HuH-7 (cell line): ENCODE results near the gene RUSC1.
"Not testable (repeated sequence)": the region's sequence is repeated elsewhere in the genome, so short reads cannot be mapped to it uniquely, and the experiment has no call there.

ENCODE experiments used
- DNase-seq: peaks from one replicate; pipeline ENCODE4 v3.0.0; 2011; ENCODE audit warnings: low spot score

Gene RUSC1, protein sequence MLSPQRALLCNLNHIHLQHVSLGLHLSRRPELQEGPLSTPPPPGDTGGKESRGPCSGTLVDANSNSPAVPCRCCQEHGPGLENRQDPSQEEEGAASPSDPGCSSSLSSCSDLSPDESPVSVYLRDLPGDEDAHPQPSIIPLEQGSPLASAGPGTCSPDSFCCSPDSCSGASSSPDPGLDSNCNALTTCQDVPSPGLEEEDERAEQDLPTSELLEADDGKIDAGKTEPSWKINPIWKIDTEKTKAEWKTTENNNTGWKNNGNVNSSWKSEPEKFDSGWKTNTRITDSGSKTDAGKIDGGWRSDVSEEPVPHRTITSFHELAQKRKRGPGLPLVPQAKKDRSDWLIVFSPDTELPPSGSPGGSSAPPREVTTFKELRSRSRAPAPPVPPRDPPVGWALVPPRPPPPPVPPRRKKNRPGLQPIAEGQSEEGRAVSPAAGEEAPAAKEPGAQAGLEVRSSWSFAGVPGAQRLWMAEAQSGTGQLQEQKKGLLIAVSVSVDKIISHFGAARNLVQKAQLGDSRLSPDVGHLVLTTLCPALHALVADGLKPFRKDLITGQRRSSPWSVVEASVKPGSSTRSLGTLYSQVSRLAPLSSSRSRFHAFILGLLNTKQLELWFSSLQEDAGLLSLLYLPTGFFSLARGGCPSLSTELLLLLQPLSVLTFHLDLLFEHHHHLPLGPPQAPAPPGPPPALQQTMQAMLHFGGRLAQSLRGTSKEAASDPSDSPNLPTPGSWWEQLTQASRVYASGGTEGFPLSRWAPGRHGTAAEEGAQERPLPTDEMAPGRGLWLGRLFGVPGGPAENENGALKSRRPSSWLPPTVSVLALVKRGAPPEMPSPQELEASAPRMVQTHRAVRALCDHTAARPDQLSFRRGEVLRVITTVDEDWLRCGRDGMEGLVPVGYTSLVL

DNA sequence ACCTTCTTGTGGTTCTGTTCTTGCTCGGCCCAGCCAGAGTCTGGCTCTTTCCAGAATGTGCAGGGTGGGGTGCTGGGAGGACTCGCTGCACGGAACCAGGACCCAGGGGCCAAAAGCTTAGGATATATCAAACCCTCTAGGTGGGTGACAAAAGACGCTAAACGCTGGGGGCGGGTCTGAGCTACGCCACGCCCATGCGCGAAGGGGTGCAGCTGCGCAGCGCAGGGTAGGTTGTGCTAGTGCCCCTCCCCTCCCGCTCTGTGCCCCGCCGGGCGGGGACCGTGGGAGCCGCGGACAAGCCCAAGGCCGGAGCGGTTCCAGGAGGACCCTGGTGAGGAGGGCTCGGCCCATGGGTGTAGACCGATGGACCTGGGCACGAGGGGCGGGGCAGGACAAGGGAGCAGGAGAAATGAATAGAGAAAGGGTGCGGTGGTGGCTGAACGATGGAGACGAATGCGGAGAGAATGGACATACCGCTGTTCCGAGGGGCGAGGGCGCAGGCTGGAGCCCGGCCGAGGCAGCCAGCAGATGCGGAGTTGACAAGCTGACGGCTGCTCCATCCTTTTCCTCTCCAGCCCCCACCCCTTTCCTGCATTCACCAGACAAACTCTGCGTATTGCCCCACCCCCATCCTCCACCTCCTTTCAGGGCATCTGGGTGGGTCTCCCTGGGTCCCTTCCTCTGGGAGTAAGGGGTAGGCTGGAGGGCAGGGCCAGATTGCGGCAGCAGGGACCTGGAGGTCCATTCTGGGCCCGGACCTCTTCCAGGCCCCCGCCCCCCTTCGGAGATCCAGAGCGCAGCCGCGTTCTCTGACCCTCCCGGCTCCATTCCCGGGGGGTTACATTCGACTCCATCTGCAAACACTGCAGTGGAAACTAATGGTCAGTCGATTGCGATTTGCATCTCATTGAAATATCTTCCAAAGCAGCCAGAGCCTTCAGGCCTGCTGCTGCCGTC, at the start of gene RUSC1:
Gene RUSC1, plus strand, starts transcription at position 234 of the 957 bp plus-strand sequence. CDS start 880 bp downstream, outside the sequence.
- DNase-seq, result no peak

DNA sequence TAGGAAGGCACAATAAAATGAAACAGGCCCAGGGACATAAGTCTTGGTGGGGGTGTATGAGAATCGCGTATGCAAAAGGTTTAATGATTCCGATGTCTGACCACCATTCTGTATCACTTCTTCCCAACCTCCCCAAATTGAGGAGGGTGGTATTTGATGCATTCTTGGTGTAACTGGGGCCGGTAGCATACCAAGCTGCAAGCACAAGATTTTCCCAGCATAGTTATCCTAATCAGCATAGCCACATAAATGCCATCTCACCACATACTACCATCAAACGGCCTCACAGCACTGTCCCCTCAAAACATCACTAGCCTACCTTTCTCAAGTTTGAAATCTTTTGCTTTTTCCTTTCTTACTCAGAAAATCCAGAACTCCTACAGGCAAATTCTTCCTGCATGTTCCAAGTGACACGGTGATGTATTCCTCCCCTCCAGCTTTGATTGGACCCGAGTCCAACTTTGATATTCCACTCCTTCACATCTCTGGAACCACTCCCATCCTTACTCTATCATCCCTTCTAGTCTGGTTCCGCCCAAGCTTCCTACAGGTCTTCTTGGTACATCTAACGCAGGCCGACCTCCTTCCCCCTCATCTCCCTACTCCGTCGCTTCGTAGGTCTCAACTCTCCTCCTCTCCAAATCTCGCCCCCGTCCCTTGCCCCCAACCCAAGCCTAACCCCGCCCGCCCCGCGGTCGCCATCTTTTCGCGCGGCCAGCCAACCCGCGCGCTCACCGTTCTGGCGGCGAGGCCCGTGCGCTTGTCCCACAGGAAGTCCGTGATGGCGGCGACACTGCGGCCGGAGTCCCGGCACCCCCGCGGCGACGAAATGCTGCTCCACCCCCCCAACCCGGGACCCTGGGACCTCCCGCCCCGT, 48.0 kb upstream of the RUSC1 start:
- peak; percentile 64 for DNase-seq

DNA sequence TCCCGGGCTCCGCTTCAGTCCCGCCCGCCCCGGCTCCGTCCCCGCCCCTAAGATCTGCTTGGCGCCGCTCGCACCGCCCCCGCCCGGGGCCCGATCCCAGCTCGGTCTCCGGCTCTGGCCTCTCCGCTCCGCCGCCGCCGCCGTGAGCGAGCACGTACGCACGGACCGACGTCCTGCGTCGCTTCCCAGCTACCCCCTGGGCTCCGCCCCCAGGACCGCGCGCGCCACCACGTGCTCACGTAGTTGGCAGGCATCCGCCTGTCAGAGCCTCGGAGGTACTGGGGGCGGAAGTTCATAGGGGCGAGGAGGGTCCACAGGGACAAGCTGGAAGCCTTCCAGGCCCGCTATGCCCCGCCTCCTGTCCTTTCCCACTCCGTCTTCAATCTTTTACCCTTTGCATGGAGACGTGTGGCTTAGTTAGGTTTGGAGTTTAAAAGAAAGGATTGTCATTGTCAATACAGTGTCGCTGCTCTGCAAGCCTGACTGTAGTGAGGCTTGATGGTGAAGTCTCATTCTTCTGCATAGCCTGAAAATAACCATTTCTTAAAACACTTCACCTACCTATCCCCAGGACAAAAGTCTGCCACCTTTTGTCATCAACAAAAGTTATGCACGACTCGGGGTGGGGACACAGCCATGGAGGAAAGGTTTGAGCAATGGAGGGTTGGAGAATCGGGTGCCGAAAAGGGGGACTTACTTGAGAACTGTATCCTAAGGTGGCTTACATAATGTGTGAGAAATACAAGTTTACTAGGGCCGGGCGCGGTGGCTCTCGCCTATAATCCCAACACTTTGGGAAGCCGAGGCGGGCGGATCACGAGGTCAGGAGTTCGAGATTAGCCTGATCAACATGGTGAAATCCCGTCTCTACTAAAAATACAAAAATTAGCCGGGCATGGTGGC, 47.1 kb upstream of the RUSC1 start, which contains the start of gene CLK2:
Gene CLK2, minus strand, starts transcription at position 162 of the 903 bp plus-strand sequence. CDS start 2,527 bp downstream, outside the sequence.
- peak; percentile 100 for DNase-seq

DNA sequence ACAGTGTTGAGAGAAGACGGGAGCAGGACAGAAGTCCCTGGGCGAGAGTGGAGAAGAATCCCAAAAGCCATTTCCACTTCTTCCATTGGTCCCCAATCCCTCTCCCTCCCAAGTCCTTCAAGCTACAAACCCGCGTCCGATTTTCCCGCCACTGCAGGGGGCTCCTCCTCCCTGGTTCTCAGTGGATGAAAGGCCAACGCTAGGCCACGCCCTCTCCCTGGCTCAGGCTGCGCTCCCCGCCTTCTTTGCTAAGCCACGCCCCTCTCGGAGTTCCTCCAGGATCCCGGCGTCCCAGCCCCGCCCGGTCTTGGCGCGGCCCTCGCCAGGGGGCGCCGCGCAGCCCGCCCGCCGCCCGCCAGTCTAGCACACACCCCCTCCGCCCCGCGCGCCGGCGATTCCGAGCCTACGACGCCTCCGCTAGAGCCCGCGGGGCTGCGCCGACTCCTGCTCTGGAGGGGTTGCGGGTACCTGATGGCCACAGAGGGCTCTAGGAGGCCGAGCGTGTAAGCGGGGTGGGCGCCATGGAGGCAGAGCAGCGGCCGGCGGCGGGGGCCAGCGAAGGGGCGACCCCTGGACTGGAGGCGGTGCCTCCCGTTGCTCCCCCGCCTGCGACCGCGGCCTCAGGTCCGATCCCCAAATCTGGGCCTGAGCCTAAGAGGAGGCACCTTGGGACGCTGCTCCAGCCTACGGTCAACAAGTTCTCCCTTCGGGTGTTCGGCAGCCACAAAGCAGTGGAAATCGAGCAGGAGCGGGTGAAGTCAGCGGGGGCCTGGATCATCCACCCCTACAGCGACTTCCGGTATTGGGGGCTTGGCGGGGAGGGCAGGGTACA, 43.4 kb upstream of the RUSC1 start, which contains the start of gene HCN3:
Gene HCN3, plus strand, starts transcription at position 394 of the 832 bp plus-strand sequence. Its CDS starts 128 bp downstream, at position 522.
- peak; percentile 99 for DNase-seq

DNA sequence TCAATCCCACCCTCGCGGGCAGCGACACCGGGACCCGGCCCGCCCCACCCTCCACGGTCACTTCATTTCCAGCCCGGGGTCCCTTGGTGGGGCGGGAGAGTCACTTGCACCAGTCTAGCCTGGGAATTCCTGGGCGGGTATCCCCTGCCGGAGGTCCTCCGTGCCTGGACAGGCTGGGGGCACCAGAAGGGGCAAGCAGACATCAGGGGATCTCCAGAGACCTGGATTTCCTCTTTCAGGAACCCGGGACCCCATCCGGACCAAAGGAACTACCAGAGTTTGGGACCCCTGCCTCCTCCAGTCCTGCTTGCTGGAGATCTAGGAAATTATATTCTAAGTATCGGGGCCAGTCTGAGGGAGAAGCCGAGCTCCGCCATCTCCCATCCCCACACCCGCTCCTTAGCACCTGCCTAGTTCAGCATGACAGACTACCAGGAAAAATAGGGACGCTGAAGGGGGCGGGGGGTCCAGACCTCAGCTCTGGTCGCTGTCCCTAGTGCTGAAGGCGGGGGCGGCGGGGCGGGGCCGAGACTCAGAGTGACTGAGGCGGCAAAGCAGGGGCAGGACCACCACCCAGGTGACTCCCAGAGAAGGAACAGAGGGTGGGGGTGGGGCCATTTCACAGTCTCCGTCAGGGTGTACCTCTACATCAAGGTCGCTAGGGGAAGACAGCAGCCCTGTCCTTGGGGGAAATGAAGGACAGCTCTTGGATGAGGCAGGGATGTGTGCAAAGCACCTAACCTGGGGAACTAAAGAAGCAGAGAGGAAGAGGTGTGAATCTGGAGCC, 42.6 kb upstream of the RUSC1 start:
- DNase-seq, result peak; percentile 92

DNA sequence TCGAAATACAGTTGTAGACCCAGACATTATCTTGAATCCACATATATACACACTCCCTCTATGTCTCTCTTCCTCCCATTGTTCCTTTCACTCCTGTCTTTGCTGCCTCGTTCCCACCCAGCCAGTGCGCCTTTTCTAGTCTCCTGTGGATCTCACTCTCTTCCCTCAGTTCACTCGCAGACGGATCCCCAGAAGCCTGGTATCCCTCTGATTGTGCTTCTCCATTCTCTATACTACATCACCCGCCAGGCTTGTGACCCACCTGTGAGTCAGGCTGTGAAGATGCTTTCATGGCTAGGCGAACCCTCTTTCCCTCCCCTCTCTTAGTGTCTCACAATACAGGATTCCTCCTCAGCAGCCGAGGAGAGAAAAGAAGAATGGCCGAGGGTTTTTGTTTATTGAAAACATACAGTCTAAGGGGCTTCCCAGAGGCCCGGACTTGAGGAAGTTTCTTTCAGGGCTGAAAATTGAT, 42.0 kb upstream of the RUSC1 start:
- no peak for DNase-seq

DNA sequence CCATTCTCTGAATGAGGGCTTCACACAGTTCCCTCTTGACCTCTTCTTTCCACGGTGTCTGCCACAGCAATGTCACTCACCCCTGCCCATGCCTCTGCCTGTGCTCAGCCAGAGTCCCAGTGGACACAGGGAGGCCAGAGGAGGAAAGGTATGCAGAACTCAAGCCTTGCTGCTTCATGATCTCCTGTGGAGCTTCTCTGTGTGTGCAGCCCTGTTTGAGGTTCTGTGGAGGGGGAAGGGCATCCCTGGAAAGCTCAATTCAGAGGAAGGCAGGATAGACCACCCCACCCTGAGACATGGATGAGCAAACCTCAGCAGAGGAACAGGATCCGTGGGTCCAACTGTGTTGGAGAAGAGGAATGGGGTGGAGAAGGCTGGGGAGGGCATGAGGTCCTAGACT, 41.4 kb upstream of the RUSC1 start:
- DNase-seq, result no peak

DNA sequence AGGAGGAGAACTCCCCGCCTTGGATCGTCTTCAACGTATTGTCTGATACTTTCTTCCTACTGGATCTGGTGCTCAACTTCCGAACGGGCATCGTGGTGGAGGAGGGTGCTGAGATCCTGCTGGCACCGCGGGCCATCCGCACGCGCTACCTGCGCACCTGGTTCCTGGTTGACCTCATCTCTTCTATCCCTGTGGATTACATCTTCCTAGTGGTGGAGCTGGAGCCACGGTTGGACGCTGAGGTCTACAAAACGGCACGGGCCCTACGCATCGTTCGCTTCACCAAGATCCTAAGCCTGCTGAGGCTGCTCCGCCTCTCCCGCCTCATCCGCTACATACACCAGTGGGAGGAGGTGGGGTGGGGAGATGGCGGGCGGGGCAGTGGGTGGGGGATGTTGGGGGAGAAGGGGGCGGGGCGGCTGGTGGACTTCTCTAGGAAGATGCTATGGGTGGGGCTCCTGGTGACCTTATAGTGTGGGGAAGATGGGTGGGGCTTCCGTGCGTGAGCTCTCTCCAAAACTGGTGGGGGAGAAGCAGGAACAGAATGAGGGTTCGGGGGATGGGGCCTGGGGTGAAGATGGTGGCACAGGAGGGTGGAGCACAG, 38.1 kb upstream of the RUSC1 start:
- no peak for DNase-seq

DNA sequence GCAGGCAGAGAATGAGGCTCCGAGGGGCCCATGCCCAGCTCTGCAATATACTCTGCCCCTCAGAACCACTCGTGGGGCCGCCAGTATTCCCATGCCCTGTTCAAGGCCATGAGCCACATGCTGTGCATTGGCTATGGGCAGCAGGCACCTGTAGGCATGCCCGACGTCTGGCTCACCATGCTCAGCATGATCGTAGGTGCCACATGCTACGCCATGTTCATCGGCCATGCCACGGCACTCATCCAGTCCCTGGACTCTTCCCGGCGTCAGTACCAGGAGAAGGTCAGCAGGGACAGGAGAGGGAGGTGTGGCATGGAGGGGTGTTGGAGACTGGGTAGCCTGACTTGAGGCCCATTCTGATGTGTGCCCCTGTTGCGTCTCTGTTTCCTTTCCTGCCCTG, 36.2 kb upstream of the RUSC1 start:
- no peak for DNase-seq

DNA sequence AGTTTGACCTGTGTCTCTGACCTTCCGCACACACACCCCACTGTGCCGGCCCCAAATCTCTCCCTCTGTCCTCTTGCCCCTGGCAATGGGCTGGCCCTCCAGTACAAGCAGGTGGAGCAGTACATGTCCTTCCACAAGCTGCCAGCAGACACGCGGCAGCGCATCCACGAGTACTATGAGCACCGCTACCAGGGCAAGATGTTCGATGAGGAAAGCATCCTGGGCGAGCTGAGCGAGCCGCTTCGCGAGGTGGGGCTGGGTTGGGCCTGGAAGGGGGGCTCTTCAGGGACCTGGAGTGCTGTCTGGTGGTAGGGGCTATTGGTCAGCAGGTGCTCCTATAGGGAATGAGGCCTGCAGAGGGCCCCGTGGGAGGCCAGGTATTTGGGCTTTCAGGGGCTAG, 35.6 kb upstream of the RUSC1 start:
- no peak for DNase-seq

DNA sequence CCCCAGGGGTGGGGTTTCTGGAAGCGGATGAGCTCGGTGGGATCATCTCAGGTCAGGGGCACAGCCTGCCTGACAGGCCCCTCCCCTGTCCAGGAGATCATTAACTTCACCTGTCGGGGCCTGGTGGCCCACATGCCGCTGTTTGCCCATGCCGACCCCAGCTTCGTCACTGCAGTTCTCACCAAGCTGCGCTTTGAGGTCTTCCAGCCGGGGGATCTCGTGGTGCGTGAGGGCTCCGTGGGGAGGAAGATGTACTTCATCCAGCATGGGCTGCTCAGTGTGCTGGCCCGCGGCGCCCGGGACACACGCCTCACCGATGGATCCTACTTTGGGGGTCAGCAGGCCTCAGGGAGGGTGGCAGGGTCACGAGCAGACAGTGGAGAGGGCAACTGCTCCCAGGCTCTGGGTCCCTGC, 35.1 kb upstream of the RUSC1 start:
- DNase-seq, result no peak

DNA sequence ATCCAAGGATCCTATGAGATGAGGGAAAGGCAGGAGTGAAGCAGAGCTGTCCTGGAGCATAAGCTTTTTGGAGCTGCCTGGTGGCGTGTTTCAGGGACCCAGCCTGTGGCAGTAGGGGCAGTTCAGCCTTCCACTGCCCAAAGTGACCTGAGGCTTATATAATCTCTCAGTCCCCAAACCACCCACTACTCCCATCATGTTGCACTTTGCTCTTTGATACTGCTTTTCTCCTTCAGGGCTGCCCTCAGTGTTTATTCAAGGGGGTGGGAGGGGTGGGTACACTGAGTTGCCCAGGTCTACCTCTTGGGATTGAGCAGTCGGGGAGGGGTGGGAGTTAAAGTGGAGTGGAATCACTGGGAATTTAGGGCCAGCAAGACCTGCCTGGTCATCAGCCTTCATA, 34.1 kb upstream of the RUSC1 start:
- DNase-seq, result peak; percentile 85

DNA sequence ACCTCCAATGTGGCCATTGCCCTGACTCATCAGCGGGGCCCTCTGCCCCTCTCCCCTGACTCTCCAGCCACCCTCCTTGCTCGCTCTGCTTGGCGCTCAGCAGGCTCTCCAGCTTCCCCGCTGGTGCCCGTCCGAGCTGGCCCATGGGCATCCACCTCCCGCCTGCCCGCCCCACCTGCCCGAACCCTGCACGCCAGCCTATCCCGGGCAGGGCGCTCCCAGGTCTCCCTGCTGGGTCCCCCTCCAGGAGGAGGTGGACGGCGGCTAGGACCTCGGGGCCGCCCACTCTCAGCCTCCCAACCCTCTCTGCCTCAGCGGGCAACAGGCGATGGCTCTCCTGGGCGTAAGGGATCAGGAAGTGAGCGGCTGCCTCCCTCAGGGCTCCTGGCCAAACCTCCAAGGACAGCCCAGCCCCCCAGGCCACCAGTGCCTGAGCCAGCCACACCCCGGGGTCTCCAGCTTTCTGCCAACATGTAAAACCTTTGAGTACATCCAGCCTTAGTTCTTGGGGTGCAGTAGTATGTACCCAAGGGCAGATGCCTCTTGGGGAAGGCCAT, 32.6 kb upstream of the RUSC1 start:
- DNase-seq, result no peak

DNA sequence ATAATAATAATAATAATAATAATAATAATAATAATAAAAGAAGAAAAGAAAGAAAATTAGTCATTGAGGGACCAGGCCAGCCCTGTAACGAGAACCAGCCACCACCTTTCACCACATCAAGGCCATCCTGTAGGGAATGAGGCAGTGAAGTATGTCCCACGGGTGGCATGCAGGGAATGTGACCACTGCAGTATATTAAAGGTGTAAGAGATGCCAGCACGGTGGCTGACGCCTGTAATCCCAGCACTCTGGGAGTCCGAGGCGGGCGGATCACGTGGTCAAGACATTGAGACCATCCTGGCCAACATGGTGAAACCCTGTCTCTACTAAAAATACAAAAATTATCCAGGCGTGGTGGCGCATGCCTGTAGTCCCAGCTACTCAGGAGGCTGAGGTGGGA, 29.7 kb upstream of the RUSC1 start:
- not testable (repeated sequence) for DNase-seq

DNA sequence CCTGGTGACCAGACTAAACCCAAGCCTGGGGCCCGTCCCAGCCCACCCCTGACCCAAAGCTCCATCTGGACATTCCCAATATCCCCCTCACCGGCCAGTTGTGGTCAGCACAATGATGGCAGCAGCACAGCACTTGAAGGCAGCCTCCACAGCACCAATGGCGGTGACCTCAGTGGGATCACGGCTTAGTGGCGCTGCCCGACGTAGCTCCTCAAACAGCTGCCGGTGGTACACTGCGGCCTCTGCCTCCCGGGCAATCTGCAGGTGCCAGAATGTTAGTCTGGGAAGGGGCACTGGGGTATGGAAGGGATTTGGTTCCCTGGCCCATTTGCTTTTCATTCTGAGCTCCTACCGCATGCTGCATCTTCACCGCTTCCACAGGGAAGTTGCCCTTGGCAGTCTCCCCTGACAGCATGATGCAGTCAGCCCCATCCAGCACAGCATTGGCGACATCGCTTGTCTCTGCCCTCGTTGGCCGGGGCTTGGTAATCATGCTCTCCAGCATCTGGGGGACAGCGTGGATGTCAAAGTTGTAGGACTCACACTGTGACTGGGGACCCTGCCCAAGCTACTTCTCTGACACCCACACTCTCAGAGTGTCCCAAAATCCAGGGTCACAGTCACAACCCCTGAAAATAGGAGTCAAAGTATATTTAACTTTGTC, 27.5 kb upstream of the RUSC1 start:
- no peak for DNase-seq

DNA sequence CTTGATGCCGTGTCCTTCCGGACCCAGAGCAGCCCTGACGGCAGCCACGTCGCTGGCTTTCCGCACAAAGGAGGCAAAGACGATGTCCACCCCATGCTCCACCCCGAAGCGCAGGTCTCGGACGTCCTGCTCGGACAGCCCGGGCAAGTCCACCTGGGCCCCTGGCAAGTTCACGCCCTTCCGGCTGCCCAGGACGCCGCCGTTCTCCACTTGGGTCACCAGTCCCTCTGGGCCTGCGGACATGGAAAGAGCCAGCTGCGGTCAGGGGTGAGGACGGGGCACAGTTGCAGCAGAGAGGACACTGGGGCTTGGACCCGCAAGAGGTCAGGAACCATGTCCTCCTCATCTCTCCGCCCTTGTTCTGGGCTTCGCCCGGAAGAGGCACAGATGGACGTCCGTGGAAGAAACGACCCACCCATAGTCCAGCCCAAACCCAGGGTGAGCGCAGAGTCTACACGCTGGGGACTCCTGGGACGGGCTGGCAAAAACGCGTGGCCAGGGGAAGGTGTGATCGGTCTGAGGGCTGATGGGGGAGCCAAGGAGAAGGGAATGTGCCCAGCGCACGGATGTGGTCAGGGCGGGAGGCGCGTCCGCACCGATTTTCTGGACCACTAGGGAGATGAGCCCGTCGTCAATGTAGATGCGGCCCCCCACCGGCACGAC, 26.0 kb upstream of the RUSC1 start:
- no peak for DNase-seq
